NT2/D1 (cell line): ENCODE data around the gene CCL20.

Experiments
- SUZ12 ChIP-seq: IDR thresholded peaks from 2 replicates; pipeline ENCODE4 v1.6.1; 2011; ENCODE audit not compliant: insufficient read length, insufficient read depth; ENCODE audit errors: extremely low read depth
- YY1 ChIP-seq: IDR thresholded peaks from 2 replicates; pipeline ENCODE4 v1.6.1; 2011; ENCODE audit not compliant: insufficient read length, insufficient read depth
- ZNF274 ChIP-seq: IDR thresholded peaks from 2 replicates; pipeline ENCODE4 v1.6.1; 2011; ENCODE audit warnings: mild to moderate bottlenecking, low read depth, low read length

GRCh38 chr2:227853765-227854271, 40.2 kb downstream of the CCL20 start:
- TF ChIP-seq YY1 (no peak), SUZ12 (no peak), ZNF274 (no peak)
